HG03159 (cell line): ENCODE measurements around the gene DLGAP4.
"Not testable (repeated sequence)": the region's sequence is repeated elsewhere in the genome, so short reads cannot be mapped to it uniquely, and the experiment has no call there.

ENCODE experiments used
- ATAC-seq: cut with Tn5 transposase; IDR thresholded peaks from one replicate; pipeline ENCODE4 v1.9.1; 2021; ENCODE audit warnings: mild to moderate bottlenecking, moderate library complexity; ENCODE audit not compliant: unreplicated experiment

Gene DLGAP4

GRCh38 chr20:36490191-36490590 is 184.1 kb downstream of the DLGAP4 start:
- no peak for ATAC-seq

GRCh38 chr20:36491901-36492617 is 185.9 kb downstream of the DLGAP4 start:
- ATAC-seq = no peak

DNA sequence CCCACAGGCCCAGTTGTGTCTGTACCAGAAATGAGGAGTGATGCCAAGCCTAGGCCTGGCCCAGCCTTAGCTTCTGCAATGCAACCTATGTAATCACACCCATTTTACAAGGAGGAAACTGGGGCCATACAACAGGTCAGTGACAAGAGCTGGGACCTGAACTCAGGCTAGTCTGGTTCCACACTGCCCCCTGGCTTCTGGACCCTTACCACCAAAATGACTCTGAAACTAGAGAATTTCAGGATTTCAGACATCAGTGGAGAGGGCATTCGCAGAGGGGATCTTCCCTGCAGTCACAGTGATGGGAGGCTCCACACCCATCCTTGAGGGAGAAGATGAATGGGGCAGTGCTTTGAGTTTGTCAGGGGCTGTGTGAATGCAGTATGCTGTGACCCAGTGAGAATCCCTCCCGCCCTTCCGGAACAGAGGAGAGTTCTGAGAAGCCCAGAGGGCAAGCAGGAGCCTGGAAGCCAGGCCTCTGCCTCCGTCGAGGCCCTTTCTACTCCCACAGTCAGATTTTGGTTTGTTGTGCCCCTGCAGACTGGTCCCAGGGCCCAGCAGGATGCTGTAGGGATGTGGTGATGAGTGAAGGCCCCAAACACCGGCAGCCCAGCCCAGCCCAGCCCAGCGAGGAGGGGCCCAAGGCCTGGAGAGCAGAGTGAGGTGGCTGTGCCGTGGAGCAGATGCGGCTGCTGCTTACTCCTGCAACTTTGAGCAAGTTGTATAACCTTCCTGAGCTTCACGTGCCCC is 187.1 kb downstream of the DLGAP4 start:
- ATAC-seq = no peak

- no peak for ATAC-seq
Observed at GRCh38 chr20:36493801-36494114, 187.6 kb downstream of the DLGAP4 start.

- ATAC-seq = no peak
Observed at GRCh38 chr20:36496707-36497669, 190.8 kb downstream of the DLGAP4 start.

- ATAC-seq = no peak
Observed at GRCh38 chr20:36497856-36498255, 191.7 kb downstream of the DLGAP4 start.

DNA sequence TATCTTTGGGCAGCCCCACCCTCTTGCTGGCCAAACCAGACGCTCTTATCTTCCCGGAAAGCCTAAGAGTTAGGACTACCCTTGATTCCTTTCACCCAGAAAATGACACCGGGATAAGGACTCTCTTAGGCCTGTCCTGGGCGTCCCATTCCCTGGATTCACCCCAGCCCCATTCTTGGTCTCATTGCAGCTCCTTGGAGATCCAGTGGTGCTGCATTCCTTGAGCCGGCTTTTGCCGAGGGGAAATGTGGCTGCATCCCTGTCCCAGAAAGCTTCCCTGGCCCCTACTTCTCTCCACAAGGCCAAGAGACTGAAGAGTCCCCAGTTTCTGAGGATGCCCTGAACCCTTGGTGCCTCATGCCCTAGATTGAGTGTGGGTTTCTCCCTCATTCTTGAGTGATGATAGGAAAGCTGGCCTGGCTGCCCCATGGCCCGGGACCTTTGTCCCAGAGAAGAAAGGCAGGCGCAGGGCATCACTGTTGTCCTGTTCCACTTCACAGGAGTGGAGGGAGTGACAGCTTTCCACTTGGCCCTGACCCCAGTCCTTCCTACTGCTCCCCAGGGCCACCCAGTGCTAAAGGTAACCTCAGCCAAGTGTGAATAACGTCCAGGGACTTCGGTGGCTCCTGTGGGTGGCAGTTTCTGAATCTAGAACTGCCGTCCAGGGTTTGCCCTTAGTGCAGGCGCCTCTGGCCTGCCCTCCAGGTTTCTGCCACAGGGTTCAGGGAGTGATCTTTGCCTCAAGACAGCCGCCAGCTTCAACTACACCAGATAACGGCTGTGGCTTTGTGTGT is 192.4 kb downstream of the DLGAP4 start:
- no peak for ATAC-seq

GRCh38 chr20:36499211-36499610 is 193.1 kb downstream of the DLGAP4 start:
- no peak for ATAC-seq

DNA sequence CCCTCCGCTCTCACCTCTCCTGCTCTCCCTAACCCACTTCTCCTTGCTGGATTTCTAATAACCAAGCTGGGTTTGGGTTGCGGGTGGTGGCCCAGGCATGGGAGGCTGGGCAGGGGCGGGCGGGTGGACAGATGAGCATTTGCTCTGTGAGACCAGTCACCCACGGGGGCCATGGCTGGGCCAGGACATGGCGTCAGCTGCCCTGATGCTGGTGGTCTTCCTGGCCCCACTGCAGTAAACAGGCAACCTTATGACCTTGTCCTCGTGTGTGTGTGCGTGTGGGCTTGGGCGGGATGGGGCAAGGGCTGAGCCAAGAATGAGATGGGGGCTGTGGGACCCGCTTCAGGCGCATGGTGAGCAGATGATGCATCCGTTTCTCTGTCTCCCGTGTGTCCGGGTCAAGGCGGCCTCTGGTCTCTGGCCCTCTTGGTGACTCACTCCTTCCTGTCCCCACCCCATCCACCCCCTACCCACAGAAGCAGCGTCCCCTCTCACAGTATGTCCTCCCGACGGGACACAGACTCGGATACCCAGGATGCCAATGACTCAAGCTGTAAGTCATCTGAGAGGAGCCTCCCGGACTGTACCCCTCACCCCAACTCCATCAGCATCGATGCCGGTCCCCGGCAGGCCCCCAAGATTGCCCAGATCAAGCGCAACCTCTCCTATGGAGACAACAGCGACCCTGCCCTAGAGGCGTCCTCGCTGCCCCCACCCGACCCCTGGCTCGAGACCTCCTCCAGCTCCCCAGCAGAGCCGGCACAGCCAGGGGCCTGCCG is 193.8 kb downstream of the DLGAP4 start:
- no peak for ATAC-seq

DNA sequence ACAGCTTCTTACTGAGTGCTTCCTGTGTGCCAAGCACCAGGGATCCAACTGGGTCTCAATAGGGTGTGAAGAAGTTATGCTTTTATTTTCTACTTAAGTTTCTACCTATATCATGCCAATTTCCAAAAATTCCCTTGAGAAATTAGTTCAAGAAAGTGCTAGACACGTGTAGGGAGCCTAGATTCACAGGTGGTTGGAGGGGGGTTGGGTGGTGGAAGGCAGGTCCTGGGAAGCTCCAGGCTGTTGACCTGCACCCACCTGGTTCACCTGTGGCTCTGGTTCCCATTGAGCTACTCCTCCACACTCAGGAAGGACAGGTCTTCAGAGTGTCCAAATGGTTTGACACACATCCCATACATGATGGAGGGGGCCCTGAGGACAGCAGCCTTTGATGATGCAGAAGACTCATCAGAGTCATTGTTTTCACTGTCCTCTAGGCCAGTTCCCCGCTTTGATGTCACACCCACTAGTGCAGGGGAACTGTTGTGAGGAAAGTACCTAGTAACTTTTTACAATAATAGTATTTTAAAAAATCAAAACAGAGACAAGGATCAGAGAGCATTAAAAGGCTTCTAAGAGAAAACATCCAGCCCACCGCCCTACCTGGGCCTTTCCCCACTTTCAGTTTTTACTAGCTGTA is 195.3 kb downstream of the DLGAP4 start:
- no peak for ATAC-seq

- no peak for ATAC-seq
Observed at GRCh38 chr20:36504295-36504694, 198.2 kb downstream of the DLGAP4 start.

DNA sequence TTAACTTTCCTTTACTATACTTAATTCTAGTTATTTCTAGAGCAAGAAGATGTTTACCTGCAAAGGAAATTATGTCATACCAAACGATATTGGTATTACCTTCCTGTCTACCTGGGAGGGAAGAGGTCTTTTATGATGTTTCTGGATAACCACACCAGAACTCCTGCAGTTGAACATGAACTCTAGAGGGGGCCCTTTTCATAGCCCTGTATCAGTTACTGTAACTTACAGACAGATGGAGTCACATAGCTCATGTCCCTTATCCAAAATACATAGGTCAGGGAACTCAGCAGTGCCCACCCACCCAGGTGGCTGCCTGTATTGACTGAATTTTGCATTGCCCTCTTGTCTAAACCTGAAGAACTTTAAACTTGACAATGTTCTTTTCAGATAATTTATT is 200.1 kb downstream of the DLGAP4 start:
- ATAC-seq = no peak

DNA sequence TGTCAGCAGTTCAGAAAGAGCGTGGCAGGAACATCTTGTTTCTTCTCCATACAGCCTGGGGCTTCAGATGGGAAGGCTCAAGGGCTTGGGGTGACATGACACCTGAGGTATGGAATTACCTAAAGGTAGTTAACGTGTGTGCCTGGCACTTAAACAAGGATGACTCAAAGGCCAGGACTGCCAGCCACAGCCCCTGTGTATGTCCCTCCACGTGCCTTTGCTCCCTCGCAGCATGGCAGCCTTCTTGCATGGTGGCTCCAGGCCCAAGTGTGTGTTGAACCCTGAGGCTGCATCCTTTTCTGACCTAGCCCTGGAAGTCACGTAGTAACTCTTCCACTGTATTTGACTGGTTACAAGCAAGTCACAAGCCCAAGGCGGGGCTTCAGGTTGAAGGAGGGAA is 201.6 kb downstream of the DLGAP4 start:
- no peak for ATAC-seq

- no peak for ATAC-seq
Observed at GRCh38 chr20:36519012-36519719, 213.0 kb downstream of the DLGAP4 start.

GRCh38 chr20:36519944-36520343 is 213.8 kb downstream of the DLGAP4 start:
- no peak for ATAC-seq

DNA sequence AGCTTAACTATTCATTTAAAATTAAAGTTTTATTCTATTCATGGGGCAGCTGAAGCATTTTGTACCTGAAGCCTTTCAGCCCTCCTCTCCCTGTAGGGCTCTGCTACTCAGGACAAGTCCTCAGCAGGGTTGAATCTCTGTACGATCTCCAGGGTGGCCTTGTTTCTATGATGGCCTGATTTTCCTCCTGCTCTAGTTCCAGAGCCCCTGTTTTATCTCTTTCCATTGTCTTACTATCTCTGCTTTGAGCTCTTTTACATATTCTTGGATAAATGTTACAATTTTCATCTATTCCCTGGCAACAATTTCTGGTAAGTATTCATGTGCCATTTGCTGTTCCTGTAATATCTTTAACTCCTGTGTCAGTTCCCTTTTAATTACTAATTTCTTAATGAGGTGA is 215.4 kb downstream of the DLGAP4 start:
- ATAC-seq = no peak

DNA sequence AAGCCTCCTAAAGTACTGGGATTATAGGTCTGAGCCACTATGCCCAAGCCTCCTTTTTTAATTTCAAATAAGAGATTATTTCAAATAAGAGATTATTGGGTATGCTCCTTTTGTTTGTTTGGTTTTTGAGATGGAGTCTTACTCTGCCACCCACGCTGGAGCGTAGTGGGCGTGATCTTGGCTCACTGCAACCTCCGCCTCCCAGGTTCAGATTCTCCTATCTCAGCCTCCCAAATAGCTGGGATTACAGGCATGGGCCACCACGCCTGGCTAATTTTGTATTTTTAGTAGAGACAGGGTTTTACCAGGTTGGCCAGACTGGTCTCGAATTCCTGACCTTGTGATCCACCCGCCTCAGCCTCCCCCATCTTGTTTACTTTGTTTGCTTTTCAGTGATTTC is 216.3 kb downstream of the DLGAP4 start:
- ATAC-seq = not testable (repeated sequence)

DNA sequence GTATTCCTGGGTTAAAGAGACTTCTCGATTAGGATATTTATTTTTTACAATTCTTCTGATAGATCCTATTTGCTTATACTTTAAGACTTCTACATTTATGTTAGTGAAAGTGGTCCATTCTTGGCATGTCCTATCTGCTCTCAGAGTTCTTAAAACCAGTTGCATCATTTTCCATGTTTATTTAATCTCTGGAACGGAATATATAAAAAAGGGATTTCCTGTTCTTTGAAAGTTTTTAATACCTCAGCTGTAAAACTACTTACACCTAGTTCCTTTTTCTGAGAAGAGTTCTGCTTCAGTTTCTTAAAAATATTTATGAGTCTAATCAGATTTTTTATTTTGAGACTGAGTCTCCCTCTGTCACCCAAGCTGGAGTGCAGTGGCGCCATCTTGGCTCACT is 217.2 kb downstream of the DLGAP4 start:
- ATAC-seq = no peak
